ENCODE data around the gene TNFSF4. TPM values are rescaled to one million over a fixed set of nuclear protein-coding genes. Genes with fewer than 3 reads are reported as not detected.
A peak's percentile ranks its signal among the peaks of the same experiment; 100 is the strongest.
"Not testable (repeated sequence)": the region's sequence is repeated elsewhere in the genome, so short reads cannot be mapped to it uniquely, and the experiment has no call there.

The TNFSF4 gene
- total RNA-seq, 1 donor from 2014 or later, result 3.3 TPM

- H3K27ac Mint-ChIP-seq (ENCODE audit: unreplicated experiment), result no peak overlapping the region
- H3K27me3 Mint-ChIP-seq (ENCODE audit: low read depth, unreplicated experiment), result no peaks in the 10 kb centered on the region
- Histone ChIP-seq H3K4me3 (ENCODE audit: insufficient read depth, low read depth, low read length) (no peak overlapping the region), H3K4me2 (ENCODE audit: low read length) (no peak overlapping the region), H4K20me1 (ENCODE audit: insufficient read depth, low read length) (no peaks in the 10 kb centered on the region), H3K36me3 (ENCODE audit: insufficient read depth, low read length) (no peaks in the 10 kb centered on the region), H3K79me2 (ENCODE audit: insufficient read depth, low read length) (no peaks in the 10 kb centered on the region), H3K4me1 (ENCODE audit: insufficient read depth, low read length) (no peaks in the 10 kb centered on the region), H2AFZ (ENCODE audit: low read depth, low read length) (no peak overlapping the region), H3K27ac (ENCODE audit: low read depth, low read length) (no peak overlapping the region), H3K9me3 (ENCODE audit: insufficient read depth, low read depth, low read length) (no peaks in the 10 kb centered on the region), H3K27me3 (ENCODE audit: insufficient read depth, low read length) (no peaks in the 10 kb centered on the region), H3K9ac (ENCODE audit: low read length) (no peak overlapping the region)
- FAIRE-seq, result peak; percentile 26
- H3K9me3 Mint-ChIP-seq (ENCODE audit: unreplicated experiment), result peaks cover 3% of the 10 kb centered on the region
- peaks cover 3% of the 10 kb centered on the region for H3K4me1 Mint-ChIP-seq (ENCODE audit: low read depth, unreplicated experiment)
- no peak overlapping the region for H3K4me3 Mint-ChIP-seq (ENCODE audit: unreplicated experiment)
- no peaks in the 10 kb centered on the region for H3K36me3 Mint-ChIP-seq (ENCODE audit: low read depth, unreplicated experiment)
- DNase-seq (ENCODE audit: low read depth), result peak; percentile 71
- TF ChIP-seq CTCF (IDR thresholded peaks at IDR 0.05; ENCODE audit: insufficient read depth, low read depth, low read length), result no peak
- TF ChIP-seq EZH2 (IDR thresholded peaks at IDR 0.05; ENCODE audit: insufficient read depth, low read length), result no peak
Observed at GRCh38 chr1:173161510-173162221, 45.5 kb downstream of the TNFSF4 start.

- not testable (repeated sequence) for H3K27ac ChIP-seq (ENCODE audit: low read depth, low read length); H3K9me3 ChIP-seq (ENCODE audit: insufficient read depth, low read depth, low read length); H3K27me3 Mint-ChIP-seq (ENCODE audit: low read depth, unreplicated experiment); H3K4me3 ChIP-seq (ENCODE audit: insufficient read depth, low read depth, low read length); H3K4me1 Mint-ChIP-seq (ENCODE audit: low read depth, unreplicated experiment); H3K36me3 ChIP-seq (ENCODE audit: insufficient read depth, low read length); H4K20me1 ChIP-seq (ENCODE audit: insufficient read depth, low read length); H3K36me3 Mint-ChIP-seq (ENCODE audit: low read depth, unreplicated experiment); H3K4me3 Mint-ChIP-seq (ENCODE audit: unreplicated experiment); H3K79me2 ChIP-seq (ENCODE audit: insufficient read depth, low read length); FAIRE-seq; H2AFZ ChIP-seq (ENCODE audit: low read depth, low read length); H3K27me3 ChIP-seq (ENCODE audit: insufficient read depth, low read length); H3K27ac Mint-ChIP-seq (ENCODE audit: unreplicated experiment); DNase-seq (ENCODE audit: low read depth); H3K4me1 ChIP-seq (ENCODE audit: insufficient read depth, low read length); H3K9ac ChIP-seq (ENCODE audit: low read length); H3K4me2 ChIP-seq (ENCODE audit: low read length)
- H3K9me3 Mint-ChIP-seq (ENCODE audit: unreplicated experiment), result peaks cover 18% of the 10 kb centered on the region
Observed at GRCh38 chr1:173153964-173154363, 53.2 kb downstream of the TNFSF4 start.

- Histone ChIP-seq H3K4me2 (ENCODE audit: low read length) (no peak overlapping the region), H3K36me3 (ENCODE audit: insufficient read depth, low read length) (no peaks in the 10 kb centered on the region), H2AFZ (ENCODE audit: low read depth, low read length) (no peak overlapping the region), H3K79me2 (ENCODE audit: insufficient read depth, low read length) (no peaks in the 10 kb centered on the region), H3K9me3 (ENCODE audit: insufficient read depth, low read depth, low read length) (no peaks in the 10 kb centered on the region), H3K9ac (ENCODE audit: low read length) (no peak overlapping the region), H3K27me3 (ENCODE audit: insufficient read depth, low read length) (no peaks in the 10 kb centered on the region), H3K4me3 (ENCODE audit: insufficient read depth, low read depth, low read length) (no peak overlapping the region), H3K27ac (ENCODE audit: low read depth, low read length) (no peak overlapping the region), H4K20me1 (ENCODE audit: insufficient read depth, low read length) (no peaks in the 10 kb centered on the region), H3K4me1 (ENCODE audit: insufficient read depth, low read length) (no peaks in the 10 kb centered on the region)
- H3K27ac Mint-ChIP-seq (ENCODE audit: unreplicated experiment), result no peak overlapping the region
- peaks cover 18% of the 10 kb centered on the region for H3K9me3 Mint-ChIP-seq (ENCODE audit: unreplicated experiment)
- peaks cover 2% of the 10 kb centered on the region for H3K36me3 Mint-ChIP-seq (ENCODE audit: low read depth, unreplicated experiment)
- H3K27me3 Mint-ChIP-seq (ENCODE audit: low read depth, unreplicated experiment), result no peaks in the 10 kb centered on the region
- H3K4me1 Mint-ChIP-seq (ENCODE audit: low read depth, unreplicated experiment), result no peaks in the 10 kb centered on the region
- TF ChIP-seq EZH2 (IDR thresholded peaks at IDR 0.05; ENCODE audit: insufficient read depth, low read length) (no peak), CTCF (IDR thresholded peaks at IDR 0.05; ENCODE audit: insufficient read depth, low read depth, low read length) (no peak)
- no peak overlapping the region for H3K4me3 Mint-ChIP-seq (ENCODE audit: unreplicated experiment)
- no peak for FAIRE-seq
- DNase-seq (ENCODE audit: low read depth), result no peak
Observed at GRCh38 chr1:173153503-173153902, 53.6 kb downstream of the TNFSF4 start.
